ENCODE results near the gene CATSPERD. TPM values are rescaled to one million over a fixed set of nuclear protein-coding genes. Genes with fewer than 3 reads are reported as not detected.

Gene CATSPERD
- total and polyA plus RNA-seq, 9 of the 15 experiments (the other 6 are each of a cell fraction or from before 2014, with no cell fraction given), result not detected

GRCh38 chr19:5680437-5681368, 39.7 kb upstream of the CATSPERD start, which contains the start of the genes HSD11B1L and MICOS13 (continued):
- TF ChIP-seq ARID1B (IDR thresholded peaks at IDR 0.05) (no peak), HLTF (IDR thresholded peaks at IDR 0.05) (no peak), KLF6 (CRISPR knock-in tag; IDR thresholded peaks at IDR 0.05; ENCODE audit: borderline replicate concordance) (peak; percentile 70; the same call in 1 of the 2 replicates), ATF4 (CRISPR knock-in tag; IDR thresholded peaks at IDR 0.05) (no peak), SIX5 (IDR thresholded peaks at IDR 0.05; ENCODE audit: borderline replicate concordance in 1 of 2, insufficient read depth in 1 of 2, low read depth in 1 of 2, low read length in 2 of 2) (peak; percentile 89 to 95), ZNF764 (CRISPR knock-in tag; IDR thresholded peaks at IDR 0.05; ENCODE audit: low read depth) (no peak), MECOM (CRISPR knock-in tag; IDR thresholded peaks at IDR 0.05) (no peak), NR4A1 (CRISPR knock-in tag; IDR thresholded peaks at IDR 0.05) (no peak), NR4A1 (tag; IDR thresholded peaks at IDR 0.05) (no peak; the same call in 1 of the 2 replicates), MEF2D (tag; conservative IDR thresholded peaks at IDR 0.05; ENCODE audit: low read depth) (no peak), ETS1 (conservative IDR thresholded peaks at IDR 0.05; ENCODE audit: control insufficient read depth, low read depth, low read length) (peak; percentile 99), TCF7 (IDR thresholded peaks at IDR 0.05; ENCODE audit: borderline replicate concordance) (peak; percentile 29; the same call in 1 of the 2 replicates), RFX7 (CRISPR knock-in tag; IDR thresholded peaks at IDR 0.05) (no peak), HNRNPH1 (optimal IDR thresholded peaks at IDR 0.05; ENCODE audit: low read depth, low read length) (no peak)
- TF ChIP-seq, protein P1, sequence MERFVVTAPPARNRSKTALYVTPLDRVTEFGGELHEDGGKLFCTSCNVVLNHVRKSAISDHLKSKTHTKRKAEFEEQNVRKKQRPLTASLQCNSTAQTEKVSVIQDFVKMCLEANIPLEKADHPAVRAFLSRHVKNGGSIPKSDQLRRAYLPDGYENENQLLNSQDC (CRISPR knock-in tag; IDR thresholded peaks at IDR 0.05), result no peak
- TF ChIP-seq, protein P2, sequence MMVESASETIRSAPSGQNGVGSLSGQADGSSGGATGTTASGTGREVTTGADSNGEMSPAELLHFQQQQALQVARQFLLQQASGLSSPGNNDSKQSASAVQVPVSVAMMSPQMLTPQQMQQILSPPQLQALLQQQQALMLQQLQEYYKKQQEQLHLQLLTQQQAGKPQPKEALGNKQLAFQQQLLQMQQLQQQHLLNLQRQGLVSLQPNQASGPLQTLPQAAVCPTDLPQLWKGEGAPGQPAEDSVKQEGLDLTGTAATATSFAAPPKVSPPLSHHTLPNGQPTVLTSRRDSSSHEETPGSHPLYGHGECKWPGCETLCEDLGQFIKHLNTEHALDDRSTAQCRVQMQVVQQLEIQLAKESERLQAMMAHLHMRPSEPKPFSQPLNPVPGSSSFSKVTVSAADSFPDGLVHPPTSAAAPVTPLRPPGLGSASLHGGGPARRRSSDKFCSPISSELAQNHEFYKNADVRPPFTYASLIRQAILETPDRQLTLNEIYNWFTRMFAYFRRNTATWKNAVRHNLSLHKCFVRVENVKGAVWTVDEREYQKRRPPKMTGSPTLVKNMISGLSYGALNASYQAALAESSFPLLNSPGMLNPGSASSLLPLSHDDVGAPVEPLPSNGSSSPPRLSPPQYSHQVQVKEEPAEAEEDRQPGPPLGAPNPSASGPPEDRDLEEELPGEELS (CRISPR knock-in tag; IDR thresholded peaks at IDR 0.05; ENCODE audit: borderline replicate concordance), result 0 out of 2 replicates have a peak, but pooled peaks have one; percentile 73
- TF ChIP-seq, protein P3, sequence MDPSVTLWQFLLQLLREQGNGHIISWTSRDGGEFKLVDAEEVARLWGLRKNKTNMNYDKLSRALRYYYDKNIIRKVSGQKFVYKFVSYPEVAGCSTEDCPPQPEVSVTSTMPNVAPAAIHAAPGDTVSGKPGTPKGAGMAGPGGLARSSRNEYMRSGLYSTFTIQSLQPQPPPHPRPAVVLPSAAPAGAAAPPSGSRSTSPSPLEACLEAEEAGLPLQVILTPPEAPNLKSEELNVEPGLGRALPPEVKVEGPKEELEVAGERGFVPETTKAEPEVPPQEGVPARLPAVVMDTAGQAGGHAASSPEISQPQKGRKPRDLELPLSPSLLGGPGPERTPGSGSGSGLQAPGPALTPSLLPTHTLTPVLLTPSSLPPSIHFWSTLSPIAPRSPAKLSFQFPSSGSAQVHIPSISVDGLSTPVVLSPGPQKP (CRISPR knock-in tag; IDR thresholded peaks at IDR 0.05), result no peak

Data from K562 (cell line).